ENCODE results near the gene AK4. TPM values are rescaled to one million over a fixed set of nuclear protein-coding genes. Genes with fewer than 3 reads are reported as not detected.
"Not testable (repeated sequence)": the region's sequence is repeated elsewhere in the genome, so short reads cannot be mapped to it uniquely, and the experiment has no call there.

The AK4 gene
- total RNA-seq, 1 donor from 2014 or later: 153 TPM

DNA sequence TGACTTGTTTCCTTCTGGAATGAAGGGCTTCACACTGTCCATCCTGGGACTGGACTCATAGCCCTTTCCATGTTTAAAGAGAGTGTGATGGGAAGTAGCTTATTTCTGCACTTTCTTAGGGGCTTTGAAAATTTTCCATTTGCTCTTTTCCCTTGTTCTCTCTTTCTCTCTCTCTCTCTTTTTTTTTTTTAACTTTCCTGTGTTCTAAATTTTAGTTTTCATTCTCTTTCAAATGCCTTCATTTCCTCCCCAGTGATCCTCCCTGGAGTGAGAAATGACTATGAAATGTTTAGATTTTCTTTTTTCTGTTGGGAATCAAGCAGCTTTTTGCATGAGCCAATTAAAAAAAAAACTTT is 2.1 kb downstream of the AK4 start:
- ATAC-seq (no peak), DNase-seq (ENCODE audit: low spot score) (no peak)

DNA sequence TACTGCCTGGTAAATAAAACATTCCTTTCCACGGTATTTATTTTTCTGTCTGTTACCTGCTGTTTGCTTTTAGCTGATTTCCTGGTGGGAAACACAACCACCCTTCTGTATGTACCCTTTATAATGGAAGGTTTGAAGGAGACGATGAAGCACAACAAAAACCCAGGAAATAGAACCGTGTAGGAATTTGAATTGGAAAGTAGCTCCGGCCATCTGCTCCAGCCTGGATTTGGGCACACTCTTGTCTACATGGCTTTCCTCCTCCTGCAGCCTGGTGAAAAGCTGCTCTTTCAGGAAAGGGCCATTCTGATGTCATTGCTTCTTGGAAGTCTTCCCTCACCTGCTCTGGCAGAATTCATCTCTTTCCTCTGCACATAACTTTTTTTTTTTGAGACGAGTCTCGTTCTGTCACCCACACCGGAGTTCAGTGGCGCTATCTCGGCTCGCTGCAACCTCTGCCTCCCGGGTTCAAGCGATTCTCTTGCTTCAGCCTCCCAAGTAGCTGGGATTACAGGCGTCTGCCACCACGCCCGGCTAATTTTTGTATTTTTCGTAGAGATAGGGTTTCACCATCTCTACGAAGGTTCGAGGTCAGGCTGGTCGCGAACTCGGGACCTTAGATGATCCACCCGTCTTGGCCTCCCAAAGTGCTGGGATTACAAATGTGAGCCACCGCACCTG is 2.7 kb downstream of the AK4 start:
- no peak for ATAC-seq
- DNase-seq (ENCODE audit: low spot score): no peak

DNA sequence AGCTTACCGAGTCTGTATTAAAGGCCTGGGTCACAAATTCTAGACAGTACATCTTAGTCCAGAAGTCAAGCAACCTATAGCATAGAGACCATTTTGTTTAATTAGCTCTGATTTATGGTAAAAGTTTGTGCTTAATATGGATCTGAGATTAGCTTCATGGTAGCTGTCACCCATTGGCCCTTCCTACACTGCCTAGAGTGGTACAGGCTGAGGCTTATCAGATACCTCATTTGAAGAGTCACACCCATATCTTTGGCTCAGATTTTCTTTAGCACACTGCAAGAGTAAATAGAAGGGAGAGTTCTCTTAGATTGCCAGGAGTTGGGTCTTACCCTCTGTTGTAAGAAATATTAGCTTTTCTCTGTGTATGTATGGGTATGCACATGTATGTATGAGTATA is 3.6 kb downstream of the AK4 start:
- DNase-seq (ENCODE audit: low spot score) (no peak), ATAC-seq (no peak)

DNA sequence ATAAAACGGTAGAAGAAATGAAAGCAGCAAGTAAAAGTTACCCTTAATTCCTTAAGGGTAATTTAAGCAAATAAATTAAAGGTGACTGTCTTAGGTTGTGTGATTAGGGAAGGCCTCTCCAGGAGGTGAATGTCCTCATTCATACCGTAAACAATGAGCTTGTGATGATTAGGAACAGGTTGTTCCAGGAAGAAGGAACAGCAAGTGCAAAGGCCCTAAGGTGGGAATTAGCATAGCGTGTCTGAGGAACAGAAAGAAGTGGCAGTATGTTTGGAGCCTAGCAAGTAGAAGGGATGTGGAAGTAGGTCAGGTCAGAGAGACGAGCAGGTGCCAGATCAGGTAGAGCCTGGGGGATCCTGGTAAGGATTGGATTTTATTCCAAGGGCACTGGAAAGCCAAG is 5.6 kb downstream of the AK4 start:
- ATAC-seq (no peak), DNase-seq (ENCODE audit: low spot score) (no peak)

DNA sequence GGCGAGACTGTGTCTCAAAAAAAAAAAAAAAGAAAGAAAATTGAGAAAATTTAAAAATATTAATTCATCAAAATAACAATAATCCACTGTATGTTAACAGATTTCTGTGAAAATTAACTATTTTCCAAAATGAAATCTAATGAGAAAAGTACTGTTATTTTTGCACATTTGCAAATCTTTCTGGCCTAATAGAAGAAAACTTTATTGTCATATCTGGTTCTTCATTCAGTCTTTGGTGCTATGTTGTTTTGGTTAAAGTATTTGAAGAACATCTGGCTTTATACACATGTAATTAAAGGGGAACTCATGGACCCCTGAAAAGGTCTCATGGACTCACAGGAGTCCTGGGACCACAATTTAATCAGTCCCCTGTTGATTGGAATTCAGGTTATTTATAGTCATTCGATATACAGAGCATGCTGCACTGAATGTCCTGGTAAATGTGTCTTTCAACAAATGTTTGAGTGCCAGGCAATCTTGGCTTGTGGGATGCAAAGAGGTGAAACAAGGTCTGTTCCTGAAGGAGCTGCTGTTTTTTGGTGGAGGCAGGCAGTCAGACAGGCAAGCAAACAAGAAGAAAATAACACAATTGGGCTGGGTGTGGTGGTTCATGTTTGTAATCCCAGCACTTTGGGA is 9.0 kb downstream of the AK4 start:
- DNase-seq (ENCODE audit: low spot score) (no peak), ATAC-seq (no peak)

DNA sequence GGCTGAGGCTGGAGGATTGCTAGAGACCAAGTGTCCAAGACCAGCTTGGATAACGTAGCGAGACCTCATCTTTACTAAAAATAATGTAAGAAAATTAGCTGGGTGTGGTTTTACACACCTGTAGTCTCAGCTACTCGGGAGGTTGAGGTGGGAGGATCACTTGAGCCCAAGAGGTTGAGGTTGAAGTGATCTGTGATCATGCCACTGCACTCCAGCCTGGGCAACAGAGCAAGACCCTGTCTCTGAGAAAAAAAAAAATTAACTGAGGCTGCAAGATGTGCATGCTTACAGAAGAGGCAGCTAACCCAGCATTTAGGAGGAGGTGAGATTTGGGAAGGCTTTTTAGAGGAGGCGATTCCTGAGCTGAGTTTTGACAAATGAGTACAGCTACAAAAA is 9.5 kb downstream of the AK4 start:
- ATAC-seq: no peak
- no peak for DNase-seq (ENCODE audit: low spot score)

DNA sequence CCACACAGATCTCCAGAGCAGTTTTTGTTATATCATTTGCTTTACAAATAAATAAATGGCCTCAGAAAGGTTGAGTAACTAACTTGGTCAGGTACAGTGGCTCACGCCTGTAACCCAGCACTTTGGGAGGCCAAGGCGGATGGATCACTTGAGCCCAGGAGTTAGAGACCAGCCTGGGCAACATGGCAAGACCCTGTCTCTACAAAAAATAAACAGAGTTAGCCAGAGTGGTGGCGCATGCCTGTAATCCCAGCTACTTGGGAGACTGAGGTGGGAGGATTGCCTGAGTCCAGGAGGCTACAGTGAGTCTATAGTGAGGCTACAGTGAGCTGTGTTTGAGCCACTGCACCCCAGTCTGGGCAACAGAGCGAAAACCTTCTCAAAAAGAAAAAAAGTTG is 11.3 kb downstream of the AK4 start:
- peak; percentile 9 for ATAC-seq
- not testable (repeated sequence) for DNase-seq (ENCODE audit: low spot score)

DNA sequence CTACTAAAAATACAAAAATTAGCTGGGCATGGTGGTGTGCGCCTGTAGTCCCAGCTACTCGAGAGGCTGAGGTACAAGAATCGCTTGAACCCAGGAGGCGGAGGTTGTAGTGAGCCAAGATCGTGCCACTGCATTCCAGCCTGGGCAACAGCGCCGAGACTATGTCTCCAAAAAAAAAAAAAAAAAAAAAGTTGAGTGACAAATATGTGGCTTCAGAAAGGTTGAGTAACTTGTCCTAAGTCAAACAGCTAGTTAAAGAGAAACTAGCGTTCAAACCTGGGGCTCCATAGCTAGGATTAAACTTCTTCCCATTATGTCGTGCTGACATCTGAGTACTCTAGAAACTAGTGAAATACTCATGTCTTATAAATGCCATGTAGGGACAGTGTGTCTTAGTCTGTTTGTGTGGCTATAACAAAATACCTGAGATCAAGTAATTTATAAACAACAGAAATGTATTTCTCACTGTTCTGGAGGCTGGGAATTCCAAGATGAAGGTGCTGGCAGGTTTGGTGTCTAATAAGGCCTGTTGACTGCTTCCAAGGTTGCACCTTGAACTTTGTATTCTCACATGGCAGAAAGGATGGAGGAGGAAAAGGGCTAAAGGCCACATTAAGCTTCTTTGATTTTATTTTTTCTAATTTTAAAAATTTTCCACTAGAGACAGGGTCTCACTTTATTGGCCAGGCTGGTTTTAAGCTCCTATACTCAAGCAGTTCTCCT is 12.0 kb downstream of the AK4 start:
- DNase-seq (ENCODE audit: low spot score): no peak
- peak; percentile 11 for ATAC-seq

DNA sequence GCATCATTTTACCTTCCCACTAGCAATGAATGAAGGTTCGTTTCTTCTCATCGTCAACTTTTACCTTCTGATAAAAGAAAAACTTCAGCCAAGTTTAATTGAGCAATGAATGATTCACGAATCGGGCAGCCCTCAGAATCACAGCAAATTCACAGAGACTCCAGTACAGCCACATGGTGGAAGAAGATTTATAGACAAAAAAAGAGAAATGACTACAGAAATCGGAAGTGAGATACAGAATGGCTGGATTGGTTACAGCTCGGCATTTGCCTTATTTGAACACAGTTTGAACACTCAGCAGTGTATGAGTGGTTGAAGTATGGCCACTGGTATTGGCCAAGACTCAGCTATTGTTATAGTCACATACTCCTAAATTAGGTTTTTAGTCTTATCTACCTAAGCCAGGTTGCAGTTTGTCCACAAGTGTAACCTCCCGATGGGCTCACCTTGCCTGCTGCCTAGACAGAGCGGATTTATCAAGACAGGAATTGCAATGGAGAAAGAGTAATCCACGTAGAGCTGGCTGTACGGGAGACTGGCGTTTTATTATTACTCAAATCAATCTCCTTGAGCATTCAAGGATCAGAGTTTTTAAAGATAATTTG is 15.3 kb downstream of the AK4 start:
- DNase-seq (ENCODE audit: low spot score): no peak
- peak; percentile 6 for ATAC-seq

DNA sequence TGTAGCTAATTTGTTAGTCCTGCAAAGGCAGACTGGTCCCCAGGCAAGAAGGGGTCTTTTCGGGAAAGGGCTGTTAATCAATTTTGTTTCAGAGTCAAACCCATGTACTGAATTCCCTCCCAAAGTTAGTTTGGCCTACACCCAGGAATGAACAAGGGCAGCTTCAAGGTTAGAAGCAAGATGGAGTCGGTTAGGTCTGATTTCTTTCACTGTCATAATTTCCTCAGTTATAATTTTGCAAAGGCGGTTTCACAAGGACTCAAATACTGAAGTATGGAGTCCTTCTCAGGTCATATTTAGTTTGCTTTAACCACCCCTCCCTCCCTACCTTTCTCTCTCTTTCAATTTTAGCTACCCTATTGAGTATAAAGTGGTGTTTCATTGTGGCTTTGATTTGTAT is 16.1 kb downstream of the AK4 start:
- DNase-seq (ENCODE audit: low spot score); ATAC-seq: not testable (repeated sequence)

DNA sequence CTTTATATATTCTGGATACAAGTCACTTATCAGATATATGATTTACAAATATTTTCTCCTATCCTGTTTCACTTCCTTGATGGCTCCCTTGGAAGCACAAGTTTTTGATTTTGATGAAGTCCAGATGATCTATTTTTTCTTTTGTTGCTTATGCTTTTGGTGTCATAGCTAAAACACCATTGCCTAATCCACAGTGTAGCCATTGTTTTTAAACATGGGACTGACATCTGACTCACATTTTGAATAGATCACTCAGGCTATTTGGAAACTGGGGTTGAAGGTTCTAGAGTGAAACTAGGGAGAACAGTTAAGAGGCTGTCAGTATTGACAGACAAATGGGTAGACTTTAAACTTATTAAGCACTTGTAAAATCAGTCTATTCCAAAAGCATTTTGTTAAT is 16.6 kb downstream of the AK4 start:
- ATAC-seq (peak; percentile 63), DNase-seq (ENCODE audit: low spot score) (no peak)

DNA sequence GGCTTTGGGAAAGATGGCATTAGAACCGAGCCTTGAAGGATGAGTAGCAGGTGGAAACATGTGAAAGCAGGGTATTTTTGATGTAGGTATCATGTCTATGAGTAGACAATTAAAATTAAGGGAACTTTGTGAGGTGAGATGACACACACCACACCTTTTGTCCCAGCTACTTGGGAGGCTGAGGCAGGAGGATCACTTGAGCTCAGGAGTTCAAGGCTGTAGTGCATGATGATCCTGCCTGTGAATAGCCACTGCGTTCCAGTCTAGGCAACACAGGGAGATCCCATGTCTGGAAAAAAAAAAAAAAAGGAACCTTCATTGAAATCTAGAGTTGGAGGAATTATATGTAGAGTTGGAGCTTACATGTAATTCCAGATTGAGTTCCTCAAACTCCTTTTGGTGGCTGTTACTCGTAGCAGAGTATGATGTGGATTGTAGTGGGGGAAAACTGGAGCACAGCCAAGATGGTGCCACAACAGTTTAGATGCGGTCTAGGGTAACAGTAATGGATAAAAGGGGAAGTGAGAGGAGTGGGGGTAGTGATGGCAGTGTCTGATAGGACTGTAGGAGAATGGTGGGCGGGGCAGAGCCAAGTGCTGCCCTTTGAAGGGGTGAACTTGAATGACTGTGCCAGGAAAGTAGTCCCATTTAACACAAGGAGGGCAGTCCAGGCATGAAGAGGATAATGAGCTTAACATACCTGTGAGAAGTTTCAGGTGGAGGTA is 17.4 kb downstream of the AK4 start:
- ATAC-seq (no peak), DNase-seq (ENCODE audit: low spot score) (no peak)

DNA sequence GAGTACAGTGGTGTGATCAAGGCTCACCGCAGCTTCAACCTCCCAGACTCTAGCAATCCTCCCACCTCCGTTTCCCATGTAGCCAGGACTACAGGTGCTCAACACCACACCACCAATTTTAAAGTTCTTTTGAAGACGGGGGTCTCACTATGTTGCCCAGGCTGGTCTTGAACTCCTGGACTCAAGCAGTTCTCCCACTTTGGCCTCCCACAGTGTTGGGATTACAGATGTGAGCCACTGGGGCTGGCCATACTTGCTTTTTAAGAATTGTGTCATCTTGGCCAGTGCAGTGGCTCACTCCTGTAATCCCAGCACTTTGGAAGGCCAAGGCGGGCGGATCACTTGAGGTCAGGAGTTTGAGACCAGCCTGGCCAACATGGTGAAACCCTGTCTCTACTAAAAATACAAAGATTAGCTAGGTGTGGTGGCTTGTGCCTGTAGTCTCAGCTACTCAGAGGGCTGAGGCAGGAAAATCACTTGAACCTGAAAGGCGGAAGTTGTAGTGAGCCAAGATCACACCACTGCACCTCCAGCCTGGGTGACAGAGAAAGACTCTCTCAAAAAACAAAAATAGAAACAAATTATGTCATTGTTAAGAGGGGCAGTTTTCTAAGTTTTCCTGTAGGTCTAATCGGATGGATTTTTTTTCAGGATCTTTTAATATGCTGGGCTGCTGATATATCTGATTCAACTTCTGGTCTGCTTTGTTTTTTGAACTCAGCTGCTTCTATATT is 18.7 kb downstream of the AK4 start:
- ATAC-seq: no peak
- DNase-seq (ENCODE audit: low spot score): no peak

DNA sequence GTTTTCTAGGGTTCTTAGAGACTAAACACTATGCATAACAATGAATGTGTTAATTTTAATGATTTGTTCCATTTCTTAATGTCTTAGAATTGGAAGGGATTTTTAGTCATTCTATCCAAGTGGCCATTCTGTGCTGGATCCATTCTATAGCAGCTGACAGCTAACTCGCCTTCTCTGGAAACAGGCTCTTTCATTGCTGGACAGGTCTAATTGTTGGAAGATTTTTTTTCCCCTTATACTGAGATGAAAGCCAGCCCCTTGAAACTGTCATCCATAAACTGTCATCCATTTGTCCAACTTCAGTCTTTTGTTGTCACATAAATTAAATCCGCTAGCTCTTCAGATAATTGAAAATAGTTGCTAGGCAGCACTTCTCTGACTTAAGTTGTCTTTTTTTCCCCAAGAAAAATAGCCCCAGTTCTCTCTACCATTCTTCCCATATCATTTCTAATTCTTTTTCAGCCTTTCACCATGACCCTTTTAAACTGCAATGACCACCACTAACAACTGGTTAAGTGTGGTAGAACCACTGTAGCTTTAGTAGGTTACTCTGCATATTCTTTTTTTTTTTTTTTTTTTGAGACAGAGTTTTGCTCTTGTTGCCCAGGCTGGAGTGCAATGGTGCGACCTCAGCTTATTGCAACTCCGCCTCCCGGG is 19.7 kb downstream of the AK4 start:
- DNase-seq (ENCODE audit: low spot score): no peak
- ATAC-seq: no peak

DNA sequence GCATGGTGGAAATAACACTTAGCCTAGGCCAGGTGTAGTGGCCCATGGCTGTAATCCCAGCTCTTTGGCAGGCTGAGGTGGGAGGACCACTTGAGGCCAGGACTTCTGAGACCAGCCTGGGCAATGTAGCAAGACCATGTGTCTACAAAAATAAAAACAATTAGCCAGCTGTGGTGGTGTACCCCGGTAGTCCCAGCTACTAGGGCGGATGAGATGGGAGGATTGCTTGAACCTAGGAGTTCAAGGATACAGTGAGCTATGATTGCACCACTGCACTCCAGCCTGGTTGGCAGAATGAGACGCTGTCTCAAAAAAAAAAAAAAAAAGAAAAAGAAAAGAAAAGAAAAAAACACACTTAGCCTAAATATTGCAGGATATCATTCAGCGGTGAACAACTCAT is 20.9 kb downstream of the AK4 start:
- ATAC-seq: peak; percentile 17
- DNase-seq (ENCODE audit: low spot score): no peak

DNA sequence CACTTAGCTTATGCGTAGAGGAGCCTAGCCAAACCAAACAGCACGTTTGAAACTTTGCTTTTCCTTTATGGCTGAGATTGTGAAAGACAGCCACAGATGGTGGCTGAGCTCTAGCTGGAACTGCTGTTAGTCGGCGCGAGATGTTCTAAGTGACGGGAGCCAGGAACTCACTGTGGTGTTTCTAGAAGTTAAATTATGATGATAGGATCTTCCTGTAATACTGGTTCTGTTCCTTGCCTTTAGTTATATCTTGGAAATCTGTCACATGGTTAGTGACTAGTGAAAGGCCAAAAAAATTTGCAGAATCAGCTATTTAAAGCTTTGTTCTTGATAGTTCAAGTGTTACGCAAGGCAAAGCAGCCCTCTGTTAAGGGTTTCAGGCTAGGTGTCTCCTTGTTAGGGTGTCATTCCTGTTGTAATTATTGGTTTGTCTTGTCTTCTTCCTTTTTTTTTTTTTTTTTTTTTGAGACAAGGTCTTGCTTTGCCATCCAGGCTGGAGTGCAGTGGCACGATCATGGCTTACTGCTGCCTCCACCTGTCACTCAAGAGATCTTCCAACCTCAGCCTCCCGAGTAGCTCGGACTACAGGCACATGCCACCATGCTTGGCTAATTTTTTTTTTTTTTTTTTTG is 22.6 kb downstream of the AK4 start:
- peak; percentile 60 for DNase-seq (ENCODE audit: low spot score)

DNA sequence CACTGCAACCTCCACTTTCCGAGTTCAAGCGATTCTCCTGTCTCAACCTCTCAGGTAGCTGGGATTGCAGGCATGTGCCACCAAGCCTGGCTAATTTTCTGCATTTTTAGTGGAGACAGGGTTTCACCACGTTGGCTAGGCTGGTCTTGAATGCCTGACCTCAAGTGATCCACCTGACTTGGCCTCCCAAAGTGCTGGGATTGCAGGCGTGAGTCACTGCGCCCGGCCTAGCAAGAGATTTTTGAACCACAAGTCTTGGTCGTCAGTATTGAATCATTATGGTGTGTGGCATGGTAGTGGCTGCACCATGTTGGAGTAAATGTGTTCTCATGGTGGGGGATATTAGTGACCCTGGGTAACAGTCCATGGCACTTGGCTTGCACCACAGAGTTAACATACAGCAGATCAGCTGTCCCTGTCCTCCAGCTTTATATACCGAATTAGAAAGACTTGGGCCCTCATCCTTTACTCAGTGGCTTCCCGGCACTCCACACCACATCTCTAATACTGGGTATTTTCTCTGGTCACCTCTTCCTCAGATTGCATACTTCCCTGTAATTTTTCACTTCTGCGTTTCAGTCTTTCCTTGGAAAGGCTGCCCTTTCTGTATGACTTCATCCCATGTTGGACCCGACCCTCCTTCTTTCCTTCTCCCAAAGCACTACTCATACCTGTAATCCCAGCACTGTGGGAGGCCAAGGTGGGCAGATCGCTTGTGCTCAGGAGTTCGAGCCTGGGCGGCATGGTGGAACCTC is 25.1 kb downstream of the AK4 start:
- DNase-seq (ENCODE audit: low spot score): no peak
- ATAC-seq: no peak

More for the DNA sequence above, 22.6 kb downstream of the AK4 start:
- ATAC-seq: peak; percentile 70

DNA sequence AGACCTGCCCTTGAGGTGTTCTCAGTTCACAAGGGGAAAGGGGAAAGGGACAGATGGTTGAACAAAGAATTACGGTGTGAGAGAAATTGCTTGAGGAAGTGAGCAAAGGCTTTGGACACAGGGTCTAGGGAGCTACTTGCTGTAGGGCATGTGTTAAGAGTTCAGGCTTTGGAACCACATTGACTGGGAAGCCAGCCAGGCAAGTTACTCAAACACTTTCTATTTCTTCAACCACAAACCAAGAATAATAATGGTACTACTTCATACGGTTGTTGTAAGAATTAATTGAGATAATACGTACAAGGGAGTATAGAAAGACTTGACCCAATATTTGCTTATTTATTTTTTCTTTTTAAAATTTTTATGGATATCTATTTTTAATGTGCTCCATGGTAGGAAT is 26.6 kb downstream of the AK4 start:
- DNase-seq (ENCODE audit: low spot score) (peak; percentile 71), ATAC-seq (peak; percentile 49)

Data from left lobe of liver (tissue), 2 donors.